HL-60/S4 treated with retinoic acid at 250 ng/mL for 4 days and 3 days (cell line): Measurements from ENCODE around the gene ZNF107.
"Not testable (repeated sequence)": the region's sequence is repeated elsewhere in the genome, so short reads cannot be mapped to it uniquely, and the experiment has no call there.

Source experiments
- in situ Hi-C: fragments of 300-500 bp; cut with MboI; formaldehyde crosslinking; loops from 2 replicates; pipeline ENCODE4 v1.7.0; 2022; ENCODE audit warnings: low sequenced_read_pairs

The ZNF107 gene

GRCh38 chr7:64729089-64729848, 63.3 kb downstream of the ZNF107 start:
- in situ Hi-C loops = no loop called here

GRCh38 chr7:64733550-64734240, 67.8 kb downstream of the ZNF107 start:
- in situ Hi-C loops = no loop called here

DNA sequence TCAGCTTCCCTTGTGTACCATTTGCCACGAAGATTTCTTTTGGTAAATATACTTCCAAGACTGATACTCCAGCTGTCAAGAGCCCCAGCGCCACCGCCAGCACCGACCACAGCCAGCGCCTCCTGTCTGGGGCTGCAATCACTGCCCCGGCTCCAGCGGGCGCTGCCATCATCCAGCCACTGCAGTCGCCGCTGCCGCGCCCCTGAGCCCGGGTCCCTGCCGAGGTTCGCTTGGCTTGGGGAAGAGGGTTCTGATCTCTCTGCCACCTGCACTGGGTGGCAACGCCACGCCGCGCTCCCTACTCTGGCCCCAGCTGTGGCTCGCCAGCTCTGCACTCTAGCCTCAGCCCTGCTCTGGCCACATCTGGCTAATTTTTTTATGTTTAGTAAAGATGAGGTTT, 70.6 kb downstream of the ZNF107 start:
- in situ Hi-C loops = no loop called here

DNA sequence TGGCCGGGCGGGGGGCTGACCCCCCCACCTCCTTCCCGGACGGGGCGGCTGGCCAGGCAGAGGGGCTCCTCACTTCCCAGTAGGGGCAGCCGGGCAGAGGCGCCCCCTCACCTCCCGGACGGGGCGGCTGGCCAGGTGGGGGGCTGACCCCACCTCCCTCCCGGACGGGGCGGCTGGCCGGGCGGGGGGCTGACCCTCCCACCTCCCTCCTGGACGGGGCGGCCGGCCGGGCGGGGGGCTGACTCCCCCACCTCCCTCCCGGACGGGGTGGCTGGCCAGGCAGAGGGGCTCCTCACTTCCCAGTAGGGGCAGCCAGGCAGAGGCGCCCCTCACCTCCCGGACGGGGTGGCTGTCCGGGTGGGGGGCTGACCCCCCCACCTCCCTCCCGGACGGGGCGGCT, 72.5 kb downstream of the ZNF107 start:
- in situ Hi-C loops = not testable (repeated sequence)

DNA sequence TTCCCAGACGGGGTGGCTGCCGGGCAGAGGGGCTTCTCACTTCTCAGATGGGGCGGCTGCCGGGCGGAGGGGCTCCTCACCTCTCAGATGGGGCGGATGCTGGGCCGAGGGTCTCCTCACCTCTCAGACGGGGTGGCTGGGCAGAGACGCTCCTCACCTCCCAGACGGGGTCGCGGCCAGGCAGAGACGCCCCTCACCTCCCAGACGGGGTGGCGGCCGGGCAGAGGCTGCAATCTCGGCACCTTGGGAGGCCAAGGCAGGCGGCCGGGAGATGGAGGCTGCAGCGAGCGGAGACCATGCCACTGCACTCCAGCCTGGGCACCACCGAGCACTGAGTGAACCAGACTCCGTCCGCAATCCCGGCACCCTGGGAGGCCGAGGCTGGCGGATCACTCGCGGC, 73.0 kb downstream of the ZNF107 start:
- in situ Hi-C loops = not testable (repeated sequence)

GRCh38 chr7:64744680-64745079, 78.7 kb downstream of the ZNF107 start:
- in situ Hi-C loops = no loop called here

- in situ Hi-C loops = no loop called here
These were observed 81.9 kb downstream of the ZNF107 start for GRCh38 chr7:64747802-64748201.

- in situ Hi-C loops = no loop called here
These were observed 87.1 kb downstream of the ZNF107 start for GRCh38 chr7:64753032-64753431.

DNA sequence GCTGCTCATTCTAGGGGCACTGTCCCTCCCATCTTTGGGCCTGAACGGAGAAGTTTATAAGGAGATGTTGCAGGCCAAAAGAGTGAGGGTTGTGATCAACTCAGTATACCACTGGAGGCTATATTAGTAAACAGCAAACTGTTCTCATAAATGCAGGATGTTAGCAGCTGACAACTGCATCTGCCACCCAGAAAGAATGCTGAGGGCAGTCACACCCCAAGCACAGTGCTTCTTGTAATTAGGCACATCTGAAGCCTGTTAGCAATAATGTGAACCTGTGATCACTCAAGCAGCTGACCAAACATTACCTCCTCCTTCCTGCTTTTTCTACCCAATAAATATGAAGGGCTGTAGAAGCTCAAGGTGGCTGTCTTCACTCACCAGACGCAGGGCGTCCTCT, 89.9 kb downstream of the ZNF107 start:
- in situ Hi-C loops = no loop called here

DNA sequence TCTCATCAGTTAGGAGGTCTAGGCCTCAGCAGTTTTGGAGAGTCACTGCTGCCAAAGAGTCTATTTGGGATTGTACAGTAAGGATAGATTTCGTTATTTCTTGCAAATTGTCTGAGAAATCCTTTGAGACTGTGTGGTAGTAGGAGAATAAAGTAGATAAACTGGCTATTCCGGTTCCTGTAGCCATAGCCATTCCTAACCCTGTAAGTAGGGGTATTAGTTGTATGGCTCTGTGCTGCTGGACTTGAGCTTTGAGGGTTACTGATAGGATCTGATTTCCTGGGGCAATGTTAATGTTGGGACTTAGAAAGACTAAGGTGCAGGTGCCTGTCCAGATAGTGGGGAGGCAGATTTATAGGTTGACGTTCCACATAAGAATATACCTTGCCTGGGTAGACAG, 92.2 kb downstream of the ZNF107 start:
- in situ Hi-C loops = no loop called here
